K562 (cell line): ENCODE results near the gene APBA2. TPM values are rescaled to one million over a fixed set of nuclear protein-coding genes. Genes with fewer than 3 reads are reported as not detected.

Experiments used
- ATAC-seq: fragments of 200-7000 bp; cut with Tn5 transposase; 3 replicates; pipeline ENCODE4 v1.9.1; 2020; ENCODE audit warnings: moderate library complexity
- BruUV-seq: library from RNA; stranded (reverse); fragments of 400-500 nt; replicated peaks from 2 replicates; lab custom pipeline; 2021; lab: Mats Ljungman, UMichigan
- CTCF ChIA-PET: fragments of 300-600 bp; formaldehyde crosslinking; extraction: SDS; loops from one replicate; lab custom pipeline; 2021; ENCODE audit warnings: low intra/inter-chr PET ratio; lab: Yijun Ruan, JAX
- POLR2A ChIA-PET: fragments of 300-600, 350-650 bp; sonication (Branson Sonifier 250); formaldehyde crosslinking; extraction: SDS; loops from one replicate; lab custom pipeline; 2021; ENCODE audit warnings: antibody characterized with exemption, inconsistent platforms; lab: Yijun Ruan, JAX
- DNase-seq, 4 experiments: peaks; one replicate each; pipeline versions ENCODE4 v3.0.0 to v3.0.0-alpha.2; 2011 to 2018; ENCODE audit warnings: low spot score in 3 of 4, mixed read lengths in 3 of 4; ENCODE audit errors: extremely low read depth in 1 of 4
- FAIRE-seq: peaks from 2 replicates; lab custom pipeline; 2011; peaks lifted over from hg19 to GRCh38; lab: Jason Lieb, UNC
- H2AFZ ChIP-seq: 2 replicates; pipeline ENCODE4 v1.6.0; 2011; ENCODE audit warnings: low read depth, low read length, control low read depth, inconsistent platforms
- H3K27ac ChIP-seq: fragments of 200-600 bp; 3 replicates; pipeline ENCODE4 v1.8.0; 2011; ENCODE audit warnings: low read depth, mild to moderate bottlenecking, control low read depth, inconsistent platforms, low read length, moderate library complexity, mixed read lengths; ENCODE audit errors: extremely low read depth
- H3K27me3 ChIP-seq, 2 experiments: fragments of 300-600 bp in 1 of 2; 2 replicates in 1 of 2; 3 replicates in 1 of 2; pipeline versions ENCODE4 v1.6.0 to v1.8.0; 2011; ENCODE audit warnings: inconsistent platforms in 2 of 2, low read length in 2 of 2, mild to moderate bottlenecking in 1 of 2, mixed read lengths in 1 of 2, moderate library complexity in 1 of 2; ENCODE audit not compliant: control insufficient read depth in 2 of 2, insufficient read depth in 2 of 2
- H3K36me3 ChIP-seq: fragments of 300-600 bp; 3 replicates; pipeline ENCODE4 v1.8.0; 2011; ENCODE audit warnings: mild to moderate bottlenecking, low read length, inconsistent platforms; ENCODE audit not compliant: control insufficient read depth, insufficient read depth
- H3K4me1 ChIP-seq, 2 experiments: fragments of 200-600 bp in 1 of 2; replicated peaks in 1 of 2; 2 replicates in 1 of 2; 3 replicates in 1 of 2; pipeline versions ENCODE4 v1.5.1 to v1.8.0; 2011; ENCODE audit warnings: inconsistent platforms in 2 of 2, low read length in 2 of 2, mild to moderate bottlenecking in 1 of 2, mixed read lengths in 1 of 2, moderate library complexity in 1 of 2; ENCODE audit not compliant: control insufficient read depth in 2 of 2, insufficient read depth in 2 of 2
- H3K4me2 ChIP-seq: 2 replicates; pipeline ENCODE4 v1.6.1; 2011; ENCODE audit warnings: low read length, control low read depth, inconsistent platforms, mixed read lengths; ENCODE audit not compliant: insufficient read depth
- H3K4me3 ChIP-seq: fragments of 200-600 bp; sonication (generic), shearing (Covaris generic); 2 replicates; pipeline ENCODE4 v1.5.1; 2016; ENCODE audit warnings: control low read depth, inconsistent platforms
- H3K79me2 ChIP-seq: fragments of 200-600 bp; 3 replicates; pipeline ENCODE4 v1.8.0; 2011; ENCODE audit warnings: low read length, inconsistent platforms; ENCODE audit not compliant: control insufficient read depth, insufficient read depth
- H3K9ac ChIP-seq, 2 experiments: 2 replicates each; pipeline versions ENCODE4 v1.6.0 to v1.6.1; 2011; ENCODE audit warnings: low read depth in 2 of 2, low read length in 2 of 2, control low read depth in 1 of 2, inconsistent platforms in 1 of 2, mild to moderate bottlenecking in 1 of 2, mixed read lengths in 1 of 2; ENCODE audit not compliant: insufficient read depth in 1 of 2
- H3K9me1 ChIP-seq: one replicate; pipeline ENCODE4 v1.6.0; 2011; ENCODE audit warnings: inconsistent platforms, mild to moderate bottlenecking, low read length, moderate library complexity; ENCODE audit not compliant: control insufficient read depth, insufficient read depth
- H3K9me3 ChIP-seq: replicated peaks from 2 replicates; pipeline ENCODE4 v1.5.1; 2011; ENCODE audit warnings: low read depth, low read length, inconsistent platforms; ENCODE audit not compliant: control insufficient read depth, insufficient read depth
- H4K20me1 ChIP-seq: replicated peaks from 2 replicates; pipeline ENCODE4 v1.6.1; 2011; ENCODE audit warnings: low read length, inconsistent platforms, mixed read lengths; ENCODE audit not compliant: control insufficient read depth, insufficient read depth
- CREM ChIP-seq: IDR thresholded peaks from 2 replicates; pipeline ENCODE4 v1.6.1; 2014; ENCODE audit warnings: antibody characterized with exemption, low read depth
- HINFP ChIP-seq: fragments of 450-650 bp; conservative IDR thresholded peaks from 2 replicates; pipeline ENCODE4 v1.6.1; 2016; ENCODE audit warnings: missing genetic modification characterization, low read depth, mild to moderate bottlenecking, control low read depth, missing compliant biosample characterization
- HNRNPK ChIP-seq: fragments of 200-400 bp; formaldehyde crosslinking; IDR thresholded peaks from one replicate; pipeline ENCODE4 v1.6.1; 2018; ENCODE audit warnings: mild to moderate bottlenecking, low read depth, low read length; ENCODE audit not compliant: poor library complexity, severe bottlenecking
- NFIC ChIP-seq: fragments of 450-650 bp; IDR thresholded peaks from 2 replicates; pipeline ENCODE4 v1.6.1; 2017; ENCODE audit warnings: mild to moderate bottlenecking, inconsistent platforms
- RBBP5 ChIP-seq: fragments of 200-600 bp; sonication (generic); IDR thresholded peaks from 2 replicates; pipeline ENCODE4 v1.6.1; 2012; ENCODE audit warnings: borderline replicate concordance, mild to moderate bottlenecking, low read length, control low read depth, inconsistent platforms; ENCODE audit not compliant: insufficient read depth, poor library complexity, severe bottlenecking
- RBM25 ChIP-seq: fragments of 200-400 bp; formaldehyde crosslinking; IDR thresholded peaks from 2 replicates; pipeline ENCODE4 v1.6.1; 2018; ENCODE audit warnings: low read length, low read depth, moderate library complexity; ENCODE audit not compliant: severe bottlenecking
- SAFB ChIP-seq: fragments of 200-400 bp; formaldehyde crosslinking; IDR thresholded peaks from 2 replicates; pipeline ENCODE4 v1.6.1; 2017; ENCODE audit warnings: low read depth, low read length, borderline replicate concordance
- SMARCB1 ChIP-seq: IDR thresholded peaks from 2 replicates; pipeline ENCODE4 v1.6.1; 2011; ENCODE audit warnings: improper control_type of control experiment, low read depth; ENCODE audit not compliant: insufficient read length
- SOX6 ChIP-seq: fragments of 450-650 bp; IDR thresholded peaks from 2 replicates; pipeline ENCODE4 v1.6.1; 2014; ENCODE audit warnings: mild to moderate bottlenecking
- THRAP3 ChIP-seq: fragments of 450-650 bp; IDR thresholded peaks from 2 replicates; pipeline ENCODE4 v1.6.1; 2016; ENCODE audit warnings: mild to moderate bottlenecking, inconsistent platforms, borderline replicate concordance
- ZNF174 ChIP-seq: fragments of 250-450 bp; sonication (Bioruptor Pico); IDR thresholded peaks from 2 replicates; pipeline ENCODE4 v1.4.0; 2020; ENCODE audit warnings: mild to moderate bottlenecking
- ZNF23 ChIP-seq: fragments of 250-450 bp; sonication (Bioruptor Pico); IDR thresholded peaks from 2 replicates; pipeline ENCODE4 v1.4.0; 2020; ENCODE audit warnings: mild to moderate bottlenecking
- ZNF311 ChIP-seq: fragments of 250-450 bp; sonication (Bioruptor Pico); IDR thresholded peaks from 2 replicates; pipeline ENCODE4 v1.4.0; 2020; ENCODE audit warnings: mild to moderate bottlenecking, moderate library complexity
- ZNF316 ChIP-seq: fragments of 450-650 bp; IDR thresholded peaks from 2 replicates; pipeline ENCODE4 v1.6.1; 2016
- ZNF707 ChIP-seq: fragments of 250-450 bp; sonication (Bioruptor Pico); conservative IDR thresholded peaks from 2 replicates; pipeline ENCODE4 v1.8.0; 2022; ENCODE audit warnings: inconsistent platforms, mild to moderate bottlenecking, moderate library complexity
- WGBS: fragments of 100-300 bp; shearing (Covaris generic); methylation state at CpG from one replicate; pipeline ENCODE4 v1.1.6; 2016; ENCODE audit warnings: low coverage, mixed read lengths; ENCODE audit not compliant: insufficient coverage; ENCODE audit errors: missing lambda C conversion rate; 5-methylcytosine and 5-hydroxymethylcytosine counted together
- in situ Hi-C: fragments of 300-500 bp; cut with MboI; formaldehyde crosslinking; loops from 4 replicates; pipeline ENCODE4 v1.15.0; 2018; ENCODE audit warnings: inconsistent platforms, mixed read lengths
- intact Hi-C: fragments of 100-400 bp; cut with micrococcal nuclease; formaldehyde crosslinking; loops from 2 replicates; pipeline ENCODE4 v1.14.2; 2022
- polyA plus RNA-seq, 8 experiments: library from polyadenylated mRNA; depleted of rRNA in 4 of 8; stranded (reverse) in 5 of 8; unstranded in 3 of 8; fragments of >200 nt; fragmentation: Nextera tagmentation in 2 of 8; fragmentation: Illumina TruSeq in 1 of 8; extraction: Ambion mirVana in 2 of 8; extraction: Trizol in 1 of 8; gene quantifications; 2 replicates each; pipeline versions ENCODE4 v1.2.1 to v1.2.3, GENCODE V29; 2011 to 2014; ENCODE audit warnings: inconsistent platforms in 1 of 8, missing spikeins in 1 of 8
- total RNA-seq, 7 experiments: library from RNA; depleted of rRNA in 6 of 7; stranded (reverse); fragments of >200 nt in 6 of 7; fragmentation: Illumina TruSeq in 2 of 7; extraction: Trizol in 2 of 7; gene quantifications; 2 replicates each; pipeline versions ENCODE4 v1.2.1 to v1.2.3, GENCODE V29; 2011 to 2021; ENCODE audit warnings: low replicate concordance in 1 of 7
- TF ChIP-seq, protein P1 (sequence below): IDR thresholded peaks from 2 replicates; pipeline ENCODE4 v1.6.1; 2011; ENCODE audit warnings: borderline replicate concordance, low read depth, mild to moderate bottlenecking, moderate library complexity, low read length; ENCODE audit not compliant: insufficient read depth, poor library complexity, severe bottlenecking
- TF ChIP-seq, protein P2 (sequence below): fragments of 200-800 bp; sonication (Bioruptor generic); IDR thresholded peaks from 2 replicates; pipeline ENCODE4 v1.6.1; 2017; ENCODE audit warnings: missing genetic modification characterization, missing compliant biosample characterization

The APBA2 gene
- total and polyA plus RNA-seq, 9 of the 15 experiments (the other 6 are each of a cell fraction or from before 2014, with no cell fraction given): 0.24 to 40.9 (median 25.2) TPM

GRCh38 chr15:28954466-28955159, 68.8 kb downstream of the APBA2 start:
- in situ Hi-C loops (no loop called here), intact Hi-C loops (loop anchor here (5.0 kb wide), 1 partner anchor 42 kb away; no protein-coding TSS in a partner anchor)
- Histone ChIP-seq H3K4me1 (peaks cover 37 to 52% of the 10 kb centered on the region in 2 experiments), H2AFZ (peak overlapping the region; percentile 75; the same call in 1 of the 2 replicates), H3K27ac (peak overlapping the region; percentile 80; the same call in 1 of the 3 replicates), H3K79me2 (peaks cover 44% of the 10 kb centered on the region), H3K9me3 (no peaks in the 10 kb centered on the region), H3K4me3 (no peak overlapping the region), H3K27me3 (no peaks in the 10 kb centered on the region), H3K36me3 (peaks cover 5% of the 10 kb centered on the region; the same call in 2 of the 3 replicates), H3K4me2 (peak overlapping the region; percentile 56; the same call in 1 of the 2 replicates), H4K20me1 (0 out of 2 replicates have a peak, but pooled peaks cover 3% of the 10 kb centered on the region), H3K9me1 (no peaks in the 10 kb centered on the region), H3K9ac (peak overlapping the region; percentile 21 to 23; a peak in 2 of 4 replicates)
- peak; percentile 23 for FAIRE-seq
- no TSS peak for BruUV-seq
- WGBS: 38% methylated on average over 10 of the region's 12 CpGs
- CTCF ChIA-PET: no interaction called here
- POLR2A ChIA-PET: interaction anchor here (1.1 to 2.5 kb wide), 3 partner anchors 8 to 23 kb away, joined by 3 to 11 read pairs (median 9); no protein-coding TSS in a partner anchor
- DNase-seq: no peak
- peak; percentile 40 for ATAC-seq
- TF ChIP-seq NFIC (no peak), THRAP3 (no peak), ZNF311 (CRISPR knock-in tag) (no peak), RBM25 (no peak), ZNF707 (CRISPR knock-in tag) (no peak), SAFB (no peak), ZNF174 (CRISPR knock-in tag) (no peak), SMARCB1 (no peak), HINFP (tag) (no peak), SOX6 (no peak), ZNF23 (CRISPR knock-in tag) (no peak), HNRNPK (no peak), RBBP5 (peak; percentile 42), CREM (no peak), ZNF316 (no peak)
- TF ChIP-seq, protein P1, sequence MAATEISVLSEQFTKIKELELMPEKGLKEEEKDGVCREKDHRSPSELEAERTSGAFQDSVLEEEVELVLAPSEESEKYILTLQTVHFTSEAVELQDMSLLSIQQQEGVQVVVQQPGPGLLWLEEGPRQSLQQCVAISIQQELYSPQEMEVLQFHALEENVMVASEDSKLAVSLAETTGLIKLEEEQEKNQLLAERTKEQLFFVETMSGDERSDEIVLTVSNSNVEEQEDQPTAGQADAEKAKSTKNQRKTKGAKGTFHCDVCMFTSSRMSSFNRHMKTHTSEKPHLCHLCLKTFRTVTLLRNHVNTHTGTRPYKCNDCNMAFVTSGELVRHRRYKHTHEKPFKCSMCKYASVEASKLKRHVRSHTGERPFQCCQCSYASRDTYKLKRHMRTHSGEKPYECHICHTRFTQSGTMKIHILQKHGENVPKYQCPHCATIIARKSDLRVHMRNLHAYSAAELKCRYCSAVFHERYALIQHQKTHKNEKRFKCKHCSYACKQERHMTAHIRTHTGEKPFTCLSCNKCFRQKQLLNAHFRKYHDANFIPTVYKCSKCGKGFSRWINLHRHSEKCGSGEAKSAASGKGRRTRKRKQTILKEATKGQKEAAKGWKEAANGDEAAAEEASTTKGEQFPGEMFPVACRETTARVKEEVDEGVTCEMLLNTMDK: no peak
- TF ChIP-seq, protein P2, sequence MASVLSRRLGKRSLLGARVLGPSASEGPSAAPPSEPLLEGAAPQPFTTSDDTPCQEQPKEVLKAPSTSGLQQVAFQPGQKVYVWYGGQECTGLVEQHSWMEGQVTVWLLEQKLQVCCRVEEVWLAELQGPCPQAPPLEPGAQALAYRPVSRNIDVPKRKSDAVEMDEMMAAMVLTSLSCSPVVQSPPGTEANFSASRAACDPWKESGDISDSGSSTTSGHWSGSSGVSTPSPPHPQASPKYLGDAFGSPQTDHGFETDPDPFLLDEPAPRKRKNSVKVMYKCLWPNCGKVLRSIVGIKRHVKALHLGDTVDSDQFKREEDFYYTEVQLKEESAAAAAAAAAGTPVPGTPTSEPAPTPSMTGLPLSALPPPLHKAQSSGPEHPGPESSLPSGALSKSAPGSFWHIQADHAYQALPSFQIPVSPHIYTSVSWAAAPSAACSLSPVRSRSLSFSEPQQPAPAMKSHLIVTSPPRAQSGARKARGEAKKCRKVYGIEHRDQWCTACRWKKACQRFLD: 0 out of 2 replicates have a peak, but pooled peaks have one; percentile 63
